ENCODE measurements around the gene GANAB. TPM values are rescaled to one million over a fixed set of nuclear protein-coding genes. Genes with fewer than 3 reads are reported as not detected.

The GANAB gene
- total RNA-seq, 1 donor from 2014 or later = 271 TPM

GRCh38 chr11:62649486-62649885, 3.1 kb upstream of the GANAB start:
- TF ChIP-seq CTCF (IDR thresholded peaks at IDR 0.05; ENCODE audit: insufficient read depth, low read length, poor library complexity, severe bottlenecking) = no peak
- H3K4me3 ChIP-seq (ENCODE audit: low read depth, low read length) = no peak overlapping the region
- no peaks in the 10 kb centered on the region for H3K27me3 ChIP-seq (ENCODE audit: control insufficient read depth, insufficient read depth, low read length)
- H3K36me3 ChIP-seq (ENCODE audit: control insufficient read depth, insufficient read depth, low read length) = peaks cover 1% of the 10 kb centered on the region
- DNase-seq (ENCODE audit: low read depth) = no peak

GRCh38 chr11:62648967-62649364, 2.6 kb upstream of the GANAB start:
- Histone ChIP-seq H3K36me3 (ENCODE audit: control insufficient read depth, insufficient read depth, low read length) (peaks cover 1% of the 10 kb centered on the region), H3K27me3 (ENCODE audit: control insufficient read depth, insufficient read depth, low read length) (no peaks in the 10 kb centered on the region), H3K4me3 (ENCODE audit: low read depth, low read length) (no peak overlapping the region)
- DNase-seq (ENCODE audit: low read depth) = no peak
- TF ChIP-seq CTCF (IDR thresholded peaks at IDR 0.05; ENCODE audit: insufficient read depth, low read length, poor library complexity, severe bottlenecking) = no peak

- H3K4me3 ChIP-seq (ENCODE audit: low read depth, low read length) = no peak overlapping the region
- peaks cover 1% of the 10 kb centered on the region for H3K36me3 ChIP-seq (ENCODE audit: control insufficient read depth, insufficient read depth, low read length)
- no peaks in the 10 kb centered on the region for H3K27me3 ChIP-seq (ENCODE audit: control insufficient read depth, insufficient read depth, low read length)
- TF ChIP-seq CTCF (IDR thresholded peaks at IDR 0.05; ENCODE audit: insufficient read depth, low read length, poor library complexity, severe bottlenecking) = no peak
- no peak for DNase-seq (ENCODE audit: low read depth)
Observed at GRCh38 chr11:62648185-62648966, 2.0 kb upstream of the GANAB start.

- H3K36me3 ChIP-seq (ENCODE audit: control insufficient read depth, insufficient read depth, low read length) = peaks cover 1% of the 10 kb centered on the region
- DNase-seq (ENCODE audit: low read depth) = no peak
Observed at GRCh38 chr11:62647609-62648005, 1.2 kb upstream of the GANAB start.

GRCh38 chr11:62646825-62647608, 604 bp upstream of the GANAB start:
- H3K4me3 ChIP-seq (ENCODE audit: low read depth, low read length) = no peak overlapping the region
- peaks cover 1% of the 10 kb centered on the region for H3K36me3 ChIP-seq (ENCODE audit: control insufficient read depth, insufficient read depth, low read length)

More at GRCh38 chr11:62647609-62648005, 1.2 kb upstream of the GANAB start:
- no peak for TF ChIP-seq CTCF (IDR thresholded peaks at IDR 0.05; ENCODE audit: insufficient read depth, low read length, poor library complexity, severe bottlenecking)
- no peak overlapping the region for H3K4me3 ChIP-seq (ENCODE audit: low read depth, low read length)
- no peaks in the 10 kb centered on the region for H3K27me3 ChIP-seq (ENCODE audit: control insufficient read depth, insufficient read depth, low read length)

More at GRCh38 chr11:62646825-62647608, 604 bp upstream of the GANAB start:
- no peak for TF ChIP-seq CTCF (IDR thresholded peaks at IDR 0.05; ENCODE audit: insufficient read depth, low read length, poor library complexity, severe bottlenecking)
- H3K27me3 ChIP-seq (ENCODE audit: control insufficient read depth, insufficient read depth, low read length) = no peaks in the 10 kb centered on the region
- no peak for DNase-seq (ENCODE audit: low read depth)

All from kidney epithelial cell (primary cell).